ENCODE measurements around the gene PCDH1. TPM values are rescaled to one million over a fixed set of nuclear protein-coding genes. Genes with fewer than 3 reads are reported as not detected.

PCDH1 gene
- total RNA-seq, 1 donor from 2014 or later = 5.4 TPM

- H3K9me3 Mint-ChIP-seq = no peaks in the 10 kb centered on the region
- H3K36me3 Mint-ChIP-seq = no peaks in the 10 kb centered on the region
- no peak overlapping the region for H3K4me3 Mint-ChIP-seq
- TF ChIP-seq CTCF (IDR thresholded peaks at IDR 0.05; ENCODE audit: unreplicated experiment) = no peak
- DNase-seq (ENCODE audit: low spot score in 2 of 2, unreplicated experiment in 2 of 2) = no peak
- peaks cover 16% of the 10 kb centered on the region for H3K4me1 Mint-ChIP-seq
- peaks cover 76% of the 10 kb centered on the region for H3K27me3 Mint-ChIP-seq (ENCODE audit: low read depth)
- no peak overlapping the region for H3K27ac Mint-ChIP-seq
Measured at GRCh38 chr5:141806626-141807025, 71.6 kb downstream of the PCDH1 start.

DNA sequence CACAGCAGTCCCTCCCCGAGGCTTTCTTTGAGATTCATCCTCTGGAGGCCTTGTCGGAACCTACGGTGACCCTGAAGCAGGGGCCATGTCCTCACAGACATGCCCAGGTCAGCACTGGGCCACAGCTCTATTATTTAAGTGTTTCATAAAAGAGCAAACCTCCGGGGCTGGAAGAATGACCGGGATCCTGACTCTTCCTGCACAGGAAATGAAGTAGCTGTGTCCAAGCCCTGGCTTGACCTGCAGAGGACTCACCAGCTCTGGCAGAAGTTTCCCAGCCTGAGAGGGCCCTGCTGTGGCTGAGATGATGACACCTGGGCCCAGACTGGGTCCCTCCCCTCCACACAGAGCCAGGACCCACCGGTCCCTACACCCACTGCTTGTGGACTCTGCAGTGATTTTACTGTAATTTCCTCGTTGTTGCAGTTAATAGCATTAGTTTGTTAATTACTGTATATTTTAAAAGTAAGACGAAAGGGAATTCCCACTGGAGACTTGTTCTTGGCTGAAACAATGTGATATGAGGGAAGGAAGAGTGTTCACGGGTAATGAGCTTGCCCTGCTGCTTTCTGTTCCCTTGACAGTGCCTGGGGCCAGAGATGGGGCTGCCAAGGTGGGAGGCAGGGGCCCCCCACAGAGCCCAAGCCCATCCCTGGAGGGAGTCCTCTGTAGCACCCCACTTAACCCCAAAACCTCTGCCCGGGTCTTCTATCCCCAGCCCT, 72.2 kb downstream of the PCDH1 start:
- no peaks in the 10 kb centered on the region for H3K9me3 Mint-ChIP-seq
- H3K4me1 Mint-ChIP-seq = peaks cover 13% of the 10 kb centered on the region
- no peak for TF ChIP-seq CTCF (IDR thresholded peaks at IDR 0.05; ENCODE audit: unreplicated experiment)
- no peak overlapping the region for H3K4me3 Mint-ChIP-seq
- H3K27me3 Mint-ChIP-seq (ENCODE audit: low read depth) = peaks cover 70% of the 10 kb centered on the region
- H3K27ac Mint-ChIP-seq = no peak overlapping the region
- DNase-seq (ENCODE audit: low spot score in 2 of 2, unreplicated experiment in 2 of 2) = no peak
- H3K36me3 Mint-ChIP-seq = no peaks in the 10 kb centered on the region

DNA sequence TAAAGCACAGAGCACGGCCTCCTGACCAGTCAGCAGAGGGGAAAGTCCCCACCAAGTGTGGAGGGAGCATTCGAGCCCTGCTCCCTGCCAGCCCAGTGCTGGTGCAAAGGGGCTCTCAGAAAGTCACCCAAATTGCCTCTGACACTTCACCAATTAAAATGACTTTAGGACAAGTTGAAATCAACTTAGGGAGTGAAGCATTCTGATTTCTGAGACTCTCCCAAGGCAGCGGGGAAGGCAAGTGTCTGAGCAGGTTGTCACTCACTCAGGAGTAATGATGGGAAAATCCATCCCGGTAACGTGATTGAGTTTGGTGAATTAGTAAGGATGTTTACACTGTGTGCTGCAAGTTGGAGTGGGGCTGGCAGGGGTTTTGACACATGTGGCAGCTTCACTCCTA, 73.7 kb downstream of the PCDH1 start:
- H3K27ac Mint-ChIP-seq = no peak overlapping the region
- no peak overlapping the region for H3K4me3 Mint-ChIP-seq
- peaks cover 16% of the 10 kb centered on the region for H3K4me1 Mint-ChIP-seq
- no peaks in the 10 kb centered on the region for H3K36me3 Mint-ChIP-seq
- peaks cover 54% of the 10 kb centered on the region for H3K27me3 Mint-ChIP-seq (ENCODE audit: low read depth)
- H3K9me3 Mint-ChIP-seq = no peaks in the 10 kb centered on the region
- no peak for TF ChIP-seq CTCF (IDR thresholded peaks at IDR 0.05; ENCODE audit: unreplicated experiment)
- no peak for DNase-seq (ENCODE audit: low spot score in 2 of 2, unreplicated experiment in 2 of 2)

Other genes starting within 250 kb of the PCDH1 start
- gene HDAC3, start 241.6 kb downstream of the PCDH1 start, total RNA-seq = 96.0 to 108 TPM (median 102 TPM) in 3 replicates
- 3.9 to 4.6 TPM (median 4.6 TPM) in 3 replicates for gene RELL2, start 241.4 kb downstream of the PCDH1 start, total RNA-seq
- gene FCHSD1, start 227.0 kb downstream of the PCDH1 start, total RNA-seq = 48.6 to 52.0 TPM (median 51.5 TPM) in 3 replicates
- 50.9 to 53.8 TPM (median 51.8 TPM) in 3 replicates for gene ARAP3, start 196.2 kb downstream of the PCDH1 start, total RNA-seq
- 85.4 to 91.5 TPM (median 88.3 TPM) in 3 replicates for gene DELE1, start 45.5 kb upstream of the PCDH1 start, total RNA-seq
- gene PCDH12, start 79.8 kb upstream of the PCDH1 start, total RNA-seq = 0.07 to 0.29 TPM (median 0.18 TPM) in 3 replicates
- gene RNF14, start 90.7 kb upstream of the PCDH1 start, total RNA-seq = 34.0 to 36.5 TPM (median 35.1 TPM) in 3 replicates
- gene GNPDA1, start 134.6 kb upstream of the PCDH1 start, total RNA-seq = 55.0 to 56.6 TPM (median 55.1 TPM) in 3 replicates
- 63.2 to 67.9 TPM (median 66.1 TPM) in 3 replicates for gene NDFIP1, start 230.4 kb upstream of the PCDH1 start, total RNA-seq

Measured in mesothelial cell of epicardium (in vitro differentiated cells).